NCI-H2171 (cell line): ENCODE results near the gene FRZB.
"Not testable (repeated sequence)": the region's sequence is repeated elsewhere in the genome, so short reads cannot be mapped to it uniquely, and the experiment has no call there.

ENCODE experiments used
- DNase-seq: peaks from one replicate; lab custom pipeline; 2025; lab: John Stamatoyannopoulos, UW

Gene FRZB

GRCh38 chr2:182890305-182890704 lies 23.9 kb upstream of the FRZB start:
- no peak for DNase-seq

GRCh38 chr2:182887753-182888415 lies 21.4 kb upstream of the FRZB start:
- DNase-seq: no peak

- DNase-seq: no peak
These were observed 20.7 kb upstream of the FRZB start for GRCh38 chr2:182887093-182887492.

GRCh38 chr2:182885771-182886170 lies 19.3 kb upstream of the FRZB start:
- no peak for DNase-seq

GRCh38 chr2:182883451-182883850 lies 17.0 kb upstream of the FRZB start:
- no peak for DNase-seq

GRCh38 chr2:182880100-182880499 lies 13.7 kb upstream of the FRZB start:
- DNase-seq: not testable (repeated sequence)

- DNase-seq: not testable (repeated sequence)
These were observed 10.2 kb upstream of the FRZB start for GRCh38 chr2:182876653-182877052.

- DNase-seq: no peak
These were observed 3.8 kb upstream of the FRZB start for GRCh38 chr2:182870227-182870626.

- peak; percentile 46 for DNase-seq
These were observed 1.8 kb upstream of the FRZB start for GRCh38 chr2:182868054-182868796.

- no peak for DNase-seq
These were observed 1.1 kb upstream of the FRZB start for GRCh38 chr2:182867426-182868053.

GRCh38 chr2:182866095-182866460 lies 359 bp downstream of the FRZB start:
- DNase-seq: no peak

GRCh38 chr2:182864949-182865570 lies 1.4 kb downstream of the FRZB start:
- DNase-seq: no peak

- DNase-seq: no peak
These were observed 2.8 kb downstream of the FRZB start for GRCh38 chr2:182863642-182864041.

GRCh38 chr2:182862091-182862490 lies 4.3 kb downstream of the FRZB start:
- DNase-seq: no peak

GRCh38 chr2:182860858-182861257 lies 5.6 kb downstream of the FRZB start:
- DNase-seq: no peak

GRCh38 chr2:182858671-182859070 lies 7.8 kb downstream of the FRZB start:
- no peak for DNase-seq

- no peak for DNase-seq
These were observed 11.1 kb downstream of the FRZB start for GRCh38 chr2:182855376-182855775.

GRCh38 chr2:182854375-182855105 lies 11.9 kb downstream of the FRZB start:
- no peak for DNase-seq

- no peak for DNase-seq
These were observed 13.6 kb downstream of the FRZB start for GRCh38 chr2:182852801-182853200.

GRCh38 chr2:182852090-182852489 lies 14.3 kb downstream of the FRZB start:
- DNase-seq: peak; percentile 47

- no peak for DNase-seq
These were observed 20.5 kb downstream of the FRZB start for GRCh38 chr2:182845794-182846417.

GRCh38 chr2:182836451-182836850 lies 30.0 kb downstream of the FRZB start:
- no peak for DNase-seq
